ENCODE measurements around the gene LARGE1. TPM values are rescaled to one million over a fixed set of nuclear protein-coding genes. Genes with fewer than 3 reads are reported as not detected.

LARGE1 gene
- total RNA-seq, 1 donor from 2014 or later: 35.7 TPM

DNA sequence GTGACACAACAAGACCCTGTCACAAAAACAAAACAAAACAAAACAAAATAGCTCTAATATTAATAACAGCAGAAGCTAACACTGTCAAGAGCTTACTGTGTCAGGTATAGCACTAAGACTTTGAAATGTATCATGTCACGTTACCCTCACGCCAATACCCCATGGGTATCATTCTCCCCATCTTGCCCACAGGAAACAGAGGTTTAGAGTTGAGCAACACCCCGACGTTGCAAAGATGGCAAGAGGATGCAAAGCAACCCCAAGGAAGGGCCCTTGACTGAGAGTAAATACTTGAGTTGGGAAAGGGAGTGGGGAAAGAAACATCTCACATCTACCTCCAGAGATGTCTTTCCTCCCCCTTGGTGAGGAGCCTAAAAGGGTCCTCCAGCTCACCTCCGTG is 366.8 kb downstream of the LARGE1 start:
- Mint-ChIP-seq H3K27me3 (ENCODE audit: low read depth) (no peaks in the 10 kb centered on the region), H3K4me1 (no peaks in the 10 kb centered on the region), H3K36me3 (peaks cover 2% of the 10 kb centered on the region), H3K4me3 (no peak overlapping the region), H3K27ac (no peak overlapping the region), H3K9me3 (peaks cover 8% of the 10 kb centered on the region)
- TF ChIP-seq, protein P1, sequence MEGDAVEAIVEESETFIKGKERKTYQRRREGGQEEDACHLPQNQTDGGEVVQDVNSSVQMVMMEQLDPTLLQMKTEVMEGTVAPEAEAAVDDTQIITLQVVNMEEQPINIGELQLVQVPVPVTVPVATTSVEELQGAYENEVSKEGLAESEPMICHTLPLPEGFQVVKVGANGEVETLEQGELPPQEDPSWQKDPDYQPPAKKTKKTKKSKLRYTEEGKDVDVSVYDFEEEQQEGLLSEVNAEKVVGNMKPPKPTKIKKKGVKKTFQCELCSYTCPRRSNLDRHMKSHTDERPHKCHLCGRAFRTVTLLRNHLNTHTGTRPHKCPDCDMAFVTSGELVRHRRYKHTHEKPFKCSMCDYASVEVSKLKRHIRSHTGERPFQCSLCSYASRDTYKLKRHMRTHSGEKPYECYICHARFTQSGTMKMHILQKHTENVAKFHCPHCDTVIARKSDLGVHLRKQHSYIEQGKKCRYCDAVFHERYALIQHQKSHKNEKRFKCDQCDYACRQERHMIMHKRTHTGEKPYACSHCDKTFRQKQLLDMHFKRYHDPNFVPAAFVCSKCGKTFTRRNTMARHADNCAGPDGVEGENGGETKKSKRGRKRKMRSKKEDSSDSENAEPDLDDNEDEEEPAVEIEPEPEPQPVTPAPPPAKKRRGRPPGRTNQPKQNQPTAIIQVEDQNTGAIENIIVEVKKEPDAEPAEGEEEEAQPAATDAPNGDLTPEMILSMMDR (IDR thresholded peaks at IDR 0.05; ENCODE audit: unreplicated experiment): no peak
- DNase-seq (ENCODE audit: low spot score in 2 of 2, unreplicated experiment in 2 of 2): no peak

DNA sequence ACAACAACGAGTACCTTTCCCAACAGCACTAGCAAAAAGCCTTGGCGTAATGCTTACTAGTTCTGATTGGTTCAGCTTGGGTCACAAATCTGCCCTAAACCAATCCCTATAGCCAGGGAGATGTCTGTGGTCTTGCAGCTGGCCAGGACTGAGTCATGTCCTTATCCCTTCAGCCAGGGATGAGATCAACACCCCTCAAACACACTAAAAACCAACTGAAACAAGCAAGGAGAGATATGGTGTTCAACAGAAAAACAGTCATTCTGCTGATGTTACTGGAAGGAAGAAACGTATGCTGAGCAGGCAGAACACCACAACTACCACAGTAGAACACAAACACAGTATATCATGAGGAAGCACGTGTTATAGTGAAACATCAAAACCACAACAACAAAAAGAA is 375.6 kb downstream of the LARGE1 start:
- Mint-ChIP-seq H3K4me1 (no peaks in the 10 kb centered on the region), H3K4me3 (no peak overlapping the region), H3K27ac (no peak overlapping the region), H3K9me3 (peaks cover 3% of the 10 kb centered on the region), H3K27me3 (ENCODE audit: low read depth) (no peaks in the 10 kb centered on the region), H3K36me3 (no peaks in the 10 kb centered on the region)
- DNase-seq (ENCODE audit: low spot score in 2 of 2, unreplicated experiment in 2 of 2): no peak
- TF ChIP-seq, protein P1 (IDR thresholded peaks at IDR 0.05; ENCODE audit: unreplicated experiment): no peak

DNA sequence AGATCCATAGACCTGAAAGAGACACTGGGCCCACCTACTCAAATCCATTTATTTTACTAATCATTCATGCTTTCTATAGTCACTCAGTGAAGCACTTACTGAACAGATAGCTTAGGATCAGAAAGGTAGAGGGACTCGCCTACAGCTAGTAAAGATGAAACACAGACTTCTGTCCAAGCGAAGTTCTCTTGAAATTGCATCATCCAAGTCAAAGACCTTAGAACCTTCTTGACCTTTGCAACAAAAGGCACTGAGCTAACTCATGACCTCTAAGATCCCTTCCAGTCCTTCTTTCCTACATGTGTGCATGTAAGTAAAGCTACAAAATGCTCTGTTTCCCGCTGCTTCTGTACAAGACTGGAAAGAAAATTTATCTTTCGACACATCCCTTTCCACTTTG is 377.6 kb downstream of the LARGE1 start:
- no peak overlapping the region for H3K27ac Mint-ChIP-seq
- DNase-seq (ENCODE audit: low spot score in 2 of 2, unreplicated experiment in 2 of 2): no peak
- H3K27me3 Mint-ChIP-seq (ENCODE audit: low read depth): no peaks in the 10 kb centered on the region
- TF ChIP-seq, protein P1 (IDR thresholded peaks at IDR 0.05; ENCODE audit: unreplicated experiment): no peak
- peaks cover 3% of the 10 kb centered on the region for H3K9me3 Mint-ChIP-seq
- no peaks in the 10 kb centered on the region for H3K4me1 Mint-ChIP-seq
- no peak overlapping the region for H3K4me3 Mint-ChIP-seq
- no peaks in the 10 kb centered on the region for H3K36me3 Mint-ChIP-seq

DNA sequence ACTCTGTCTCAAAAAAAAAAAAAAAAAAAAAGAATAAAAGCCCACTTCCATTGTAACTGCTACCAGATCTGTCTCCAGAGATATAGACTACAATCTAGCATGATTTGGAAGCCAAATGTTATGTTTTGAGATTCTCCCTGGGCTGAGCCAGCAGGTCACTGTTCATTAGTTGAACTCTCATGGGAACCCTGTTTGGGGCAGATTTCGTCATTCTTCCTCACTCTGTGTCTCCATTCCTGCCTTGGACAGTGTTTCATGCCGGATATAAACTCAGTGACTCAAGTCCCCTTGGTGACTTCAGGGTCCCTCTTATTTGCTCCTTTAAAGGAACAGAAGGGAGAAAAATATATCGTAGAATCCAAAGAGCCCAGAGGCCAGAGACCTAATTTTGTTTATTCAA is 378.1 kb downstream of the LARGE1 start:
- H3K36me3 Mint-ChIP-seq: no peaks in the 10 kb centered on the region
- no peak overlapping the region for H3K4me3 Mint-ChIP-seq
- no peaks in the 10 kb centered on the region for H3K4me1 Mint-ChIP-seq
- TF ChIP-seq, protein P1 (IDR thresholded peaks at IDR 0.05; ENCODE audit: unreplicated experiment): no peak
- no peak overlapping the region for H3K27ac Mint-ChIP-seq
- H3K27me3 Mint-ChIP-seq (ENCODE audit: low read depth): no peaks in the 10 kb centered on the region
- peaks cover 3% of the 10 kb centered on the region for H3K9me3 Mint-ChIP-seq
- no peak for DNase-seq (ENCODE audit: low spot score in 2 of 2, unreplicated experiment in 2 of 2)

DNA sequence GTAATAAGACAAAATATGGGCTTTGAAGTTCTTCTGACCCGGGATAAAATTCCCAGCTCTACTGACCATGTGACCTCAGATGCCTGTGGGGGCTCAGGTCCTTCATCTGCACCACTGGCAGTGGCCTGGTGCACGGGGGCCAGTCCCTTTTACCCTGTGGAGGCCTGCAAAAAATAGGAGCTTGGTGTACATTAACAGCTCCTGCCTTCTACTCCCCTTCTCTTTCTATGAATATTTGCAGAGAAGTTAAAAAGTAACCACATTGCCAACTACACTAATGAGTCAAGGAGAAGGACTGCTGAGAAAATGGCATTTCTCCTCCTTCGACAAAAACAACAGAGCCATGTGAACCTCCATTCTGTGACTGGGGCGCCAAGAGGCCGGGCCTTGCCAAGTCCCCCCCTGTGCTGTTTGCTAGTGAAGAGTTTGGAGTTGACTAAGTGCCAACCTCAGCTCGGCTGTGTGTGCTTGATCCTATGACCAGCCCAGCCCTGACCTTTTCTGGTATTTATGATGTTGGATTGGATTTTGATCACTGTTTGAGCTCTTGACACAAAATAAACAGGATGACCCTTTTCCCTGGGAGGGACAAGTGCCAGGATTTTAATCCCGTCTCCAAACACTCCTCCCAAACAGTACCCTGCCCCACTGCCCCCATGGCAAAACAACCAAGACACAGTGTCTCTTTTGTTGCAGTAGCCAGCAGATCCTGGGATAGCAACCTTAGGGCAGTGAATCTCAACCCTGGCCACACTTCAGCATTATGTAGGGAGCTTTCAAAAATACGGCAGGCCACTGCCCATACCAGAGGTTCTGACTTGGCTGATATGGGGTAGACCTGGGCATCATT is 380.1 kb downstream of the LARGE1 start:
- no peak for DNase-seq (ENCODE audit: low spot score in 2 of 2, unreplicated experiment in 2 of 2)
- H3K4me1 Mint-ChIP-seq: no peaks in the 10 kb centered on the region
- H3K27me3 Mint-ChIP-seq (ENCODE audit: low read depth): no peaks in the 10 kb centered on the region
- H3K36me3 Mint-ChIP-seq: no peaks in the 10 kb centered on the region
- no peaks in the 10 kb centered on the region for H3K9me3 Mint-ChIP-seq
- H3K4me3 Mint-ChIP-seq: no peak overlapping the region
- H3K27ac Mint-ChIP-seq: no peak overlapping the region
- TF ChIP-seq, protein P1 (IDR thresholded peaks at IDR 0.05; ENCODE audit: unreplicated experiment): no peak

Data from mesothelial cell of epicardium (in vitro differentiated cells).